Measurements from ENCODE around the gene NUP58.

Gene NUP58

GRCh38 chr13:25295701-25296100, 5.7 kb upstream of the NUP58 start:
- Histone ChIP-seq H3K27me3 (replicated peaks; ENCODE audit: insufficient read depth, low read length) (no peaks in the 10 kb centered on the region), H3K4me1 (ENCODE audit: low read length) (peaks cover 11% of the 10 kb centered on the region; the same call in 1 of the 2 replicates), H2AFZ (ENCODE audit: low read length) (no peak overlapping the region), H3K27ac (ENCODE audit: low read length) (no peak overlapping the region), H3K9ac (ENCODE audit: low read length) (no peak overlapping the region), H4K20me1 (ENCODE audit: insufficient read depth, low read length) (no peaks in the 10 kb centered on the region), H3F3A (ENCODE audit: insufficient read depth, low read length) (no peaks in the 10 kb centered on the region; the same call in 1 of the 2 replicates), H3K79me2 (ENCODE audit: low read length) (no peaks in the 10 kb centered on the region), H3K9me2 (replicated peaks; ENCODE audit: insufficient read depth, low read length) (no peaks in the 10 kb centered on the region), H3K4me3 (ENCODE audit: low read length) (no peak overlapping the region), H3K4me2 (ENCODE audit: low read depth, low read length) (no peak overlapping the region), H3K9me3 (replicated peaks; ENCODE audit: insufficient read depth, low read length) (no peaks in the 10 kb centered on the region), H3K36me3 (replicated peaks; ENCODE audit: insufficient read depth, low read length) (no peaks in the 10 kb centered on the region)
- DNase-seq, result no peak
- TF ChIP-seq, protein P1, sequence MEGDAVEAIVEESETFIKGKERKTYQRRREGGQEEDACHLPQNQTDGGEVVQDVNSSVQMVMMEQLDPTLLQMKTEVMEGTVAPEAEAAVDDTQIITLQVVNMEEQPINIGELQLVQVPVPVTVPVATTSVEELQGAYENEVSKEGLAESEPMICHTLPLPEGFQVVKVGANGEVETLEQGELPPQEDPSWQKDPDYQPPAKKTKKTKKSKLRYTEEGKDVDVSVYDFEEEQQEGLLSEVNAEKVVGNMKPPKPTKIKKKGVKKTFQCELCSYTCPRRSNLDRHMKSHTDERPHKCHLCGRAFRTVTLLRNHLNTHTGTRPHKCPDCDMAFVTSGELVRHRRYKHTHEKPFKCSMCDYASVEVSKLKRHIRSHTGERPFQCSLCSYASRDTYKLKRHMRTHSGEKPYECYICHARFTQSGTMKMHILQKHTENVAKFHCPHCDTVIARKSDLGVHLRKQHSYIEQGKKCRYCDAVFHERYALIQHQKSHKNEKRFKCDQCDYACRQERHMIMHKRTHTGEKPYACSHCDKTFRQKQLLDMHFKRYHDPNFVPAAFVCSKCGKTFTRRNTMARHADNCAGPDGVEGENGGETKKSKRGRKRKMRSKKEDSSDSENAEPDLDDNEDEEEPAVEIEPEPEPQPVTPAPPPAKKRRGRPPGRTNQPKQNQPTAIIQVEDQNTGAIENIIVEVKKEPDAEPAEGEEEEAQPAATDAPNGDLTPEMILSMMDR (IDR thresholded peaks at IDR 0.05; ENCODE audit: low read length), result no peak
- no peak for TF ChIP-seq EZH2 (optimal IDR thresholded peaks at IDR 0.05; ENCODE audit: low read depth, low read length)
- no peak for TF ChIP-seq EZH2phosphoT487 (IDR thresholded peaks at IDR 0.05; ENCODE audit: low read length)

DNA sequence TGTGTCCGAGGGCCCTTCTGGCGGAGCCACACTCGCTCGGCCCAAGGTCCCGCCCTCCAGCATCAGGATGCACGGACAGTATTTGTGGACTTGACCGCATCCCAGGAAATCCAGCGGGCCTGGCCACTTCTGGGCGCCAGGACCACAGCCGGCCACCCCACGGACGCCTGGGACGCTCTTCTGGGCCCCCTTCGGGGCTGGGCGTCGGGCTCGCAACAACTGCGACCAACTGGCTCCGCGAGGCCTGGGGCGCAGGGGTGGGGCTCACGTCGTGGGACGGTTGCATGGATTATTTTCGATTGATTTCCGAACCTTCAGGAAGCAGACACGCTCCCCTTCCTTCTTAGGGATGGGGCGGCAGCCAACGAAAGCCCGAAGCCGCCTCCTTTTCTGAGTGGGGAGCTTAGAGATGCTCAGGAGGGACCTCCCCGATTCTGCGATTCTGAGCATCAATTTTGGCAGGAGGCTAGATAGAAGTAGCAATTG, 521 bp upstream of the NUP58 start:
- peak overlapping the region; percentile 29; the same call in 1 of the 2 replicates for H3K9ac ChIP-seq (ENCODE audit: low read length)
- H3K27ac ChIP-seq (ENCODE audit: low read length), result no peak overlapping the region; the same call in 1 of the 2 replicates
- H3K27me3 ChIP-seq (replicated peaks; ENCODE audit: insufficient read depth, low read length), result no peaks in the 10 kb centered on the region
- H3K4me2 ChIP-seq (ENCODE audit: low read depth, low read length), result peak overlapping the region; percentile 79
- no peaks in the 10 kb centered on the region for H3K36me3 ChIP-seq (replicated peaks; ENCODE audit: insufficient read depth, low read length)
- TF ChIP-seq EZH2phosphoT487 (IDR thresholded peaks at IDR 0.05; ENCODE audit: low read length), result no peak
- TF ChIP-seq, protein P1 (IDR thresholded peaks at IDR 0.05; ENCODE audit: low read length), result no peak
- no peak for TF ChIP-seq EZH2 (optimal IDR thresholded peaks at IDR 0.05; ENCODE audit: low read depth, low read length)
- H3K79me2 ChIP-seq (ENCODE audit: low read length), result peaks cover 42% of the 10 kb centered on the region
- 0 out of 2 replicates have a peak, but pooled peaks cover 4% of the 10 kb centered on the region for H3K4me1 ChIP-seq (ENCODE audit: low read length)
- no peak for DNase-seq
- no peaks in the 10 kb centered on the region for H3F3A ChIP-seq (ENCODE audit: insufficient read depth, low read length)
- no peaks in the 10 kb centered on the region for H3K9me2 ChIP-seq (replicated peaks; ENCODE audit: insufficient read depth, low read length)
- peak overlapping the region; percentile 82 for H3K4me3 ChIP-seq (ENCODE audit: low read length)
- H4K20me1 ChIP-seq (ENCODE audit: insufficient read depth, low read length), result no peaks in the 10 kb centered on the region
- H3K9me3 ChIP-seq (replicated peaks; ENCODE audit: insufficient read depth, low read length), result no peaks in the 10 kb centered on the region
- H2AFZ ChIP-seq (ENCODE audit: low read length), result peak overlapping the region; percentile 97

GRCh38 chr13:25302121-25302520, 696 bp downstream of the NUP58 start:
- no peaks in the 10 kb centered on the region for H3K27me3 ChIP-seq (replicated peaks; ENCODE audit: insufficient read depth, low read length)
- no peaks in the 10 kb centered on the region for H3K9me3 ChIP-seq (replicated peaks; ENCODE audit: insufficient read depth, low read length)
- H4K20me1 ChIP-seq (ENCODE audit: insufficient read depth, low read length), result no peaks in the 10 kb centered on the region
- peak overlapping the region; percentile 83 for H3K9ac ChIP-seq (ENCODE audit: low read length)
- no peak for DNase-seq
- TF ChIP-seq, protein P1 (IDR thresholded peaks at IDR 0.05; ENCODE audit: low read length), result no peak
- TF ChIP-seq EZH2 (optimal IDR thresholded peaks at IDR 0.05; ENCODE audit: low read depth, low read length) (no peak), EZH2phosphoT487 (IDR thresholded peaks at IDR 0.05; ENCODE audit: low read length) (no peak)
- no peaks in the 10 kb centered on the region for H3K36me3 ChIP-seq (replicated peaks; ENCODE audit: insufficient read depth, low read length)
- H3K4me2 ChIP-seq (ENCODE audit: low read depth, low read length), result peak overlapping the region; percentile 70
- peaks cover 51% of the 10 kb centered on the region for H3K79me2 ChIP-seq (ENCODE audit: low read length)
- 0 out of 2 replicates have a peak overlapping the region, but pooled peaks have one; percentile 23 for H2AFZ ChIP-seq (ENCODE audit: low read length)
- peak overlapping the region; percentile 82 for H3K4me3 ChIP-seq (ENCODE audit: low read length)
- no peaks in the 10 kb centered on the region for H3K9me2 ChIP-seq (replicated peaks; ENCODE audit: insufficient read depth, low read length)
- peak overlapping the region; percentile 82 for H3K27ac ChIP-seq (ENCODE audit: low read length)
- H3F3A ChIP-seq (ENCODE audit: insufficient read depth, low read length), result no peaks in the 10 kb centered on the region
- 0 out of 2 replicates have a peak, but pooled peaks cover 4% of the 10 kb centered on the region for H3K4me1 ChIP-seq (ENCODE audit: low read length)
